NCI-H345 treated with DMSO at 0.1 percent for 48 hours (cell line): ENCODE results near the gene OR2AE1.
"Not testable (repeated sequence)": the region's sequence is repeated elsewhere in the genome, so short reads cannot be mapped to it uniquely, and the experiment has no call there.

Source experiments
- DNase-seq: peaks from one replicate; lab custom pipeline; 2025; ENCODE audit not compliant: unreplicated experiment; lab: John Stamatoyannopoulos, UW

OR2AE1 gene, protein sequence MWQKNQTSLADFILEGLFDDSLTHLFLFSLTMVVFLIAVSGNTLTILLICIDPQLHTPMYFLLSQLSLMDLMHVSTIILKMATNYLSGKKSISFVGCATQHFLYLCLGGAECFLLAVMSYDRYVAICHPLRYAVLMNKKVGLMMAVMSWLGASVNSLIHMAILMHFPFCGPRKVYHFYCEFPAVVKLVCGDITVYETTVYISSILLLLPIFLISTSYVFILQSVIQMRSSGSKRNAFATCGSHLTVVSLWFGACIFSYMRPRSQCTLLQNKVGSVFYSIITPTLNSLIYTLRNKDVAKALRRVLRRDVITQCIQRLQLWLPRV

DNA sequence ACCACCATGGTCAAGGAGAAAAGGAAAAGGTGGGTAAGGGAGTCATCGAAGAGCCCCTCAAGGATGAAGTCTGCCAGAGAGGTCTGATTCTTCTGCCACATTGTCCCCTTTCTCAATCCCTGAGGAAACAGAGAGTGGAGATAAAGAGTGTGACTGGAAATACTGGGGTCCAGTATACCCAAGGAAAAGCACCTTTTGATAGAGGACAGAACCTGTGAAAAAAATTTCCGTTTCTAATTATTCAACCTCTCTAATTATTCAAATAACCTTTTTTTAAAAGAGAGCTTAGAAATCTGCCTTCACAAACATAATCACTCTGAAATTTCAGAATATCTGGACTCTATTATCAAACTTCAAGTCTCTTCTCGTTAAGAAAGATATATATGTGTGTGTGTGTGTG, at the start of gene OR2AE1:
OR2AE1 (minus strand) TSS at position 101 of the 400 bp plus-strand sequence; CDS start at position 101, 0 bp downstream.
- DNase-seq: no peak

DNA sequence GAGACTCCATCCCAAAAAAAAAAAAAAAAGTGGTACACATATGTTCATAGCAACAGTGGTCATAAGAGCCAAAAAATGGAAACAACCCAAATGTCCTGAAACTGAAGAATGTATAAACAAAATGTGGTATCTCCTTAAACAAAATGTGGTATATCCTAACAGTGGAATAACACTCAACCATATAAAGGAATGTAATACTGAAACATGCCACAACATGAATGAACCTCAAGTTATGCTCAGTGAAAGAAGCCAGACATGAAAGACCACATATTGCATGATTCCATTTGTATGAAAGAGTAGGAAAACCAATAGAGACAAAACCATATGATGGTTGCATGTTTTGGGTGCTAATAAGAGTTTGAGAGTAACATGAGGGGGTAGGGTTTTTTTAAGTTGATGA, 49.5 kb upstream of the OR2AE1 start:
- no peak for DNase-seq

DNA sequence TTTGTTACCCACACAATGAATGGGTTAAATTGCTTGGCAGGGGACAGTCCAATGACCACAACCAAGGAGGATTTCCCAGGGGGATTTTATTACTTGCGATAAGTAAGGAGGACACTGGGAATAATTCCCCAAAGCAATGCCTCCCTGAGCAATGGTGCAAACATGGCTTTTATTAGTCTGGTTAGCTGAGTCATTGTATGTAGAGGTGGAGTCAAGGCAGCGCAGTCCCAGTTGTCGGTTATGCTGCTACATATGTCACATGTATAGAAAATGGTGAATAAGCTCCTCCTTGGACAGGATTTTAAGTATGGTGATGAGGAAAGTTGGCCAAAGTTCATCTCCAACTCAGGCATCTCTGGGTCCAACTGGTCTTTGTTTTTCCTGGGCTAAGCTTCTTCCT, 46.4 kb upstream of the OR2AE1 start:
- DNase-seq: no peak

DNA sequence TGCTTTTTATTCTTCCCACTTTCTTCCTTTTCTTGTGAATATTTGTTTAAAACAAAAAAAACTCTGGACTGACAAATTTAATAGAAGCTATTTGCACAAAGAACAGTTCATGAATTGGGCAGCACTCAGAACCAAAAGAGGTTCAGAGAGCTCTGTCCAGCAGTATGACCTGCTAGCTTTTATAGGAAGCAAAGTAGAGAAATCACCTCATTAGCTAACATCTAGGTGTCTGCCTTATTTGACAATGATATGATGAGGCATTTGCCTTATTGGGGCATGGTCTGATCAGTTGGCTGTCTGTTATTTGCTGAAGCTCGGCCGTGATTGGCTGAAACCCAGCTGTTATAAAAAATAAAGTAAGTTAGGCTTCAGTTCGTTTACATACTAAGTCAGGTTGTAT, 43.3 kb upstream of the OR2AE1 start:
- DNase-seq: no peak

DNA sequence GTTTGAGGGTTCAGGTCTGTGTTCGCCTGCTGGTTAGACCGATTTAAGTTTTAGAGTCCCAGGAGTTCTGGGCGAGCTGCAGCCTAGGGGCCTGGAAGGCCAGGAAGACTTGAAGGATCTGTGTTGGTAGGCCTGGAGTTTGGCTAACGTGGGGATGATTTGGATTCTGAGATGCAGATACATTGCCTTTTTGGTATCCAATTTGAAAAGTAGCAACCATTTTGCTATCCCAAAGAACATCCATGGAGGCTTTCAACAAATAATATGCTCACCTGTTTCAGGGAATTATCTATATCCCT, 42.9 kb upstream of the OR2AE1 start:
- DNase-seq: no peak

DNA sequence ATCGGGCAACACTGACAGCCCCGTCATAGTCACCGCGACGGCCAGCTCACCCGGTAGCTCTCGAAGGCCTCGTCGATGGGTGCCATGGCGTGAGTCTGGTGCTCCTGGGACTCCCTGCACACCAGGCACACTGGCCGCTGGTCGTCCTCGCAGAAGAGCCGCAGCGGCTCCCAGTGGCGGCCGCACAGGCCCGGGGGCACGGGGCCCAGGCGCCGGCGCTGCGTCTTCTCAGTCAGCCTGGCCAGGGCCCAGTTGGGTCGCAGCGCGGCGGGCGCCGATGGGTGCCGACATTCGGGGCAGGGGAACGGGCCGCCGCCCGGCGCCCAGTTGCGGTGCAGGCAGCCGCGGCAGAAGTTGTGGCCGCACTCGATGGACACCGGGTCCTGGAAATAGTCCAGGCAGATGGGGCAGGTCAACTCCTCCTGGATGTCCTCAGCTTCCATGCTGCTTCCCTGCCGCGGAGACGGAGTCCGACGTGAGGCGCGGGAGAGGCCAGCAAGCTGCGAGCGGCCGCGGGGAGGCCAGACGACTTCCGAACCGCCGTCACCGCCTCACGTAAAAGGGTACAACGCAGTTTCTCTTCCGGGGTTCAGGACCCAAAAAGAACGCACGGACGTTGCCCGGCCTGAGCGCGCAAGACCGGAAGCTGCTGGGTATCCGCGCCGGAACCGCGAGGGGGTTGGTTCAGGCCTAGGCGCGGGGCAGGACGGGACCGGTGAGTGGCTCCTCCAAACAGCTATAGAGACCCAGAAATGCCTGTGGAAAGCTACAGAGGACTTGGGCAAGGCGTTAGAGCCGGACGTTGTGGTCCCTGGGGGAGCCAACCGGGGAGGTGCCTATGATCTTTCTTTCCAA, 42.4 kb upstream of the OR2AE1 start, which contains the start of gene TRIM4:
TRIM4 (minus strand) TSS at position 572 of the 855 bp plus-strand sequence; CDS start at position 443, 129 bp downstream.
- peak; percentile 76 for DNase-seq

DNA sequence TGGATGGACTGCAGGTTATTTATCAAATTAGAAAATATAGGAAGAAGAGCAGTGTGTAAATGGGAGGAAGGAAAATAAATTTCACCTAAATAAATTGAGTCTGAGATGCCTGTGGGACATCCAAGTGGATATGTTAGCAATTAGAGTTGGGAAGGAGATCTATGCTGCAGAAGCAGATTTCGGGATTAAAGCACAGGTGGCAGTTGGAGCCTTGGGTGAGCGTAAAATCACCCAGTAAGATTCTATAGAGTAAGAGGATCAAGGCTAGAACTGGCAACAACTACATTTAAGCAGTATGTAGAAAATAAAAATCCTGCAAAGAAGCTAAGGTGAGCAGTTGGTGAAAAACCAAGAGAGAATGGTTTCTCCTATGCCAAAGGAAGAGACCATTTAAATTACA, 34.1 kb upstream of the OR2AE1 start:
- no peak for DNase-seq

DNA sequence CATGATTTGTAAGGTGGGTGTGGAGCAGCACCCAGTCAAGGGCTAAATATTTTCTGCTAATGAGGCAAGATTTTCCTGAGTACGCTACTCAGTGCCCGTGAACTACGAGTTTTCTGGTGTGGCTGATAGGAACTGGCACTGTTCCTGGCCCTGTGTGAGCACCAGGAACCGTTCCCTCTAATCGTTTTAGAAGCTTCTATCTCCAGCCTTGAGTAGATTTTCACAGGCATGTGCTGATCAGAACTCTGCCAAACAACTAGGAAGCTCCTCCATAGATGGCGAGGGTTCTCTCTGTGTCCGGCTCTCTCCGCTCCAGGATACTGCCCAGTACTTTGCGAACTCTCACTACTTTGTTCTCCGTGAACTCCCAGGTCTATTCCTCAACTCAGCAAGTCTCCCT, 24.7 kb upstream of the OR2AE1 start:
- no peak for DNase-seq

DNA sequence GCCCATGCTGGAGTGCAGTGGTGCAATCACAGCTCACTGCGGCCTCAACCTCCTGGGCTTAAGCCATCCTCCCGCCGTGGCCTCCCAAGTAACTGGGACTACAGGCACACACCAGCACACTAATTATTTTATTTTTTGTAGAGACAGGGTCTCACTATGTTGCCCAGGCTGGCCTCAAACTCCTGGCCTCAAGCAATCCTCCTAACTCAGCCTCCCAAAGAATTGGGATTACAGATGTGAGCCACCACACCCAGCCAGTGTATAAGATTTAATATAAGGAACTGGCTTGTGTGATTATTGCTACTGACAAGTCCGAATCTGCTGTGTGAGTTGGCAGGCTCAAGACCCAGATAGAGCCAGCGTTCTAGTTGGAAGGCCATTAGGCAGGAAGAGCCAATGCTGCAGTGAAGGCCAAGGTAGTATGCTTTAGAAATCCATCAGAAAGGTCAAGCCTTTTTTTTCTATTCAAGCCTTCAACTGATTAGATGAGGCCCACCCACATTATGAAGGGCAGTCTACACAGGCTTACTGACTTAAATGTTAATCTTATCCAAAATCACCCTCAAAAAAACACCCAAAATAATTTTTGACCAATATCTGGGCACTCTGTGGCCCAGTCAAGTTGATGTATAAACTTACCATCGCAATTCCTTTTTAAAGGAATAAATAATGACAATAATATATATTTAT, 23.1 kb upstream of the OR2AE1 start:
- no peak for DNase-seq

DNA sequence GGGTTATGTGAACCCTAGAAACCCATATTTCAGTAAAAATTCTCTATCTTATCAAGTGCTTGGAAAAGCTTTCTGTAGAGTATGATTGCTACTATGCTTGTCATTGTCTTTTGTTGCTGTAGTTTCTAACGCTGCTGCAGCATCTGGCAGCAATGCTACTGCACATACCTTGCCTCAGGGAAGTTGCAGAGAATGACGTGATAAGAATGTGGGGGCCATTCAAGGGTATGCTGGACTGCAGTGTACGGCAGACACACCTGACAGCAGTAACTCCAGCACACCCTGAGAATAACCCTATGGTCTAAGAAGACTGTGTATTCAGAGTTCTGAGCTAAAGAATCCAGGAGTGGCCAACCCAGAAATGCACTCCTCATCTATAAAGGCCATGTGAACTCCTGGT, 22.0 kb upstream of the OR2AE1 start:
- DNase-seq: no peak

DNA sequence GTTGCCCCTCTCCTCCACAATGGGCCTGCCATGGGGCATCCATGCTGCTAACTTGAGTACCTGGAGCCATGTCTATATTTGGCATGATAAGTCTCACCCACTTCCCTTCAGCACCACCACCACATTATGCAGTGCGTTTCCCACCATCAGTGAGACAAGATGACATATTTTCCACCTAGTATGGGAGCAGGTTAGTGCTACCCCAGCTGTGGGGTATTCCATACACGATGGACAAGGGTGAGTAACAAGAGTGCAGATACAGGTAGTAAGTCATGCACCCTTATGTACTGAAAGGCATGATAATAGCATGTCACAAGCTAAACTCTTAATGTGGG, 21.2 kb upstream of the OR2AE1 start:
- no peak for DNase-seq

DNA sequence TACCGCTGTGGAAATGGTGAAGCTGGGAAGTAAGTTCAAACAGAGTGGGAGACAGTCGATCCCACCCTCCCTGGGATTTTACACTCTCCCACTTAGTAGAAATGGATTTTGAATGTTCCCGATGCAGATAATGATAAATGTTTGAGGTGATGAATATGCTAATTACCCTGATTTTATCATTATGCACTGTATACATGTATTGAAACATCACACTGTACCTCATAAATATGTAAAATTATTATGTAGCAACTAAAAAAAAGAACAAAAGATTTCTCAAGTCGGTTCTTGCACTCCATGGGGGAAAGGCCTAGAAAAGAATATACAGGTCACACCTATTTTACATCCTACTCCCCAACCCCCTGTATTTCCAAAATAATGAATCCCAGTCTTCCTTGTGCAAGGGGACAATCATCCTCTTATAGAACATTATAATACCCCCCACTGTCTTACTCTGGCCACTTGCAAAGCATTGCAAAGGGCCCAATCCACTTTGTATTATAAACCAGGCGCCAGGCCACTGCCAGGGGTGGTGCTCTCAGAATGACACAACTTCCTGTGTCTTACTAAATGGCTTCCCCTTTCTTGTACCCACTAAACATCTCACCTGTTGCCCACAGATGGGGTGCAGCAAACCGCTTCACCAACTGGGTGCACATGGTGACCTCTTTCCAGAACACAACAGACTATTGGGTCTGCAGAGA, 20.6 kb upstream of the OR2AE1 start:
- DNase-seq: no peak

DNA sequence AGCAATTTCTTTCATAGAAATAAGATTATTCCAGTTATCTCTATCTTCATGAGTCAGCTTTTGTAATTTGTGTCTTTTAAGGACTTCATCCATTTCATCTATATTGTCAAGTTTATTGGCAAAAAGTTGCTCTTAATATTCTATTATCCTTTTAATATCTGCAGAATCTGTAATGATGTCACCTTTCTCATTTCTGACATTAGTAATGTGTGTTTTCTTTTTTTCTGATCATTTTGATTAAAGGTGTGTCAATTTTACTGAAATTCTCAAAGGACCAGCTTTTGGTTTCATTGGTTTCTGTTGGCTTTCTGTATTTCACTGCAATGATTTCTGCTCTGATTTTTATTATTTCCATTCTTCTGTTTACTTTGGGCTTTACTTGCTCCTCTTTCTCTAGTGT, 17.9 kb upstream of the OR2AE1 start:
- DNase-seq: no peak

DNA sequence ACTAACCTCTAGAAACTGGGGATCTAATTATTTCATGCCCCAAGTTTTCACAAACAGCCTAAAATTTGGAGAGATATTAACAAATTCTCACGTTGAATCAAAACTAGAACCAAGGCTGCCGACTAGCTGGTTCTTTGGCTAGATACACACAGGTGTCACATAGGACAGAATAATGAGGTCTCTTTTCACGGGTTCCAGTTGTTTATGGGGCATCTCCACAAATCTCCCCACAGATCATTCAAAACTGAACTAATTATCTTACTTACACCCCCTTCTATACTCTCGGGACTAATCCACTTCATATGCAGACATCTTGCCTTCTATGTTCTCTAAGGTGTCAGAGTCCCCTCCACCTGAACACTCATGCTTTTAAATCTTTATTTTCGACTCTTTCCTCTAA, 16.4 kb upstream of the OR2AE1 start:
- no peak for DNase-seq

DNA sequence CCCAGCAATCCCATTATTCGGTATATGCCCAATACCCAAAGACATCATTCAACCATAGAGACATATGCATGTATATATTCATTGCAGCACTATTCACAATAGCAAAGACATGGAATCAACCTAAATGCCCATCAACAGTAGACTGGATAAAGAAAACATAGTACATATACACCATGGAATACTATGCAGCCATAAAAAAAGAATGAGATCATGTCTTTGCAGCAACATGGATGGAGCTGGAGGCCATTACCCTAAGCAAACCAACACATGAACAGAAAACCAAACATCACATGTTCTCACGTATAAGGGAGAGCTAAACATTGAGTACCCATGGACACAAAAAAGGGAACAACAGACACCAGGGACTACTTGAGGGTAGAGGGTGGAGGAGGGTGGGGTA, 13.5 kb upstream of the OR2AE1 start:
- DNase-seq: not testable (repeated sequence)

DNA sequence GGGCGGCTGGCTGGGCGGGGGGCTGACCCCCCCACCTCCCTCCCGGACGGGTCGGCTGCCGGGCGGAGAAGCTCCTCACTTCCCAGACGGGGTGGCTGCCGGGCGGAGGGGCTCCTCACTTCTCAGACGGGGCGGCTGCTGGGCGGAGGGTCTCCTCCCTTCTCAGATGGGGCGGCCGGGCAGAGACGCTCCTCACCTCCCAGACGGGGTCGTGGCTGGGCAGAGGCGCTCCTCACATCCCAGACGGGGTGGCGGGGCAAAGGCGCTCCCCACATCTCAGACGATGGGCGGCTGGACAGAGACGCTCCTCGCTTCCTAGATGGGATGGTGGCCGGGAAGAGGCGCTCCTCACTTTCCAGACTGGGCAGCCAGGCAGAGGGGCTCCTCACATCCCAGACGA, 11.5 kb upstream of the OR2AE1 start:
- DNase-seq: not testable (repeated sequence)

DNA sequence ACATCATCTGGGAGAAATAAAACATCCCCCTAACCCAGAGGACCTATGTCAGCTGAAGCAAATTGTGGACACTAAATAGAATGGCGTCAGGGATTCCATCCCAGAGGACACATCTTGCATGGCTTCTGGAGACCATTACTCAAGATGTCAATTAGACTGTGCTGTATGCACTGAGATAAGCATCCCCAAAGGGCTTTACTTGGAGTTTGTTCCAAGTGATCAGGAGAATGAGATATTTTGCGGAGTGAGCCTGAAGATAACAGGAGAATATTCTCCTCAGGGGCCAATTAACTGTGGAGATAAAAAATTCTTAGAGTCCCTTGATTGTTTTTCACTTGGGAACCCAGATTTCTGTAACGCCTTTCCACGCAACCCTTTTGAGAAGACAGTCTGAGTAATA, 4.5 kb upstream of the OR2AE1 start:
- DNase-seq: no peak

DNA sequence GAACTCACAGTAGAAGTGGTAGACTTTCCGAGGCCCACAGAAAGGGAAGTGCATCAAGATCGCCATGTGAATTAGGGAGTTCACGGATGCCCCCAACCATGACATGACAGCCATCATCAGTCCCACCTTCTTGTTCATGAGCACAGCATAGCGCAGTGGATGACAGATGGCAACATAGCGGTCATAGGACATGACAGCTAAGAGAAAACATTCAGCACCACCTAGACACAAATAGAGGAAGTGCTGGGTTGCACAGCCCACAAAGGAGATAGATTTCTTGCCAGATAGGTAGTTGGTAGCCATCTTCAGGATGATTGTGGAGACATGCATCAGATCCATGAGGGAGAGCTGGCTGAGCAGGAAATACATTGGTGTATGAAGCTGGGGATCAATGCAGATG, 342 bp downstream of the OR2AE1 start:
- DNase-seq: no peak

DNA sequence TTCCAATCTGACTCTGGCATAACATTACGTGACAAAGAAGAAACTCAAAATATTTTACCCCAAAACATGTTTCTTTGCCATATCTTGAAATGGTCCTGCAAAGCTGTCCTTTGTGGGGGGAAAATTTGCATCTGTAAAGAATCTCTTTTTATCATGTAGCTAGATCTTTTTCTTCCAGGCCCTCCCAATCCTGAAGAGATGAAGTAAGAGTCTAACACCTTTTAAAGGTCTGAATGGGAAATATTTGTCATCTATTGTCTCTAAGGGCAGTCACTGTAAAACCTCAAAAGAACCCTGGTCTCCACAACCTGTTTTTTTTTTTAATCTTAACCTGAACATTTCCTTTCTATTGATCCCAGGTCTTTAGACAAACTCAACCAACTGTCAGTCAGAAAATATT, 8.6 kb downstream of the OR2AE1 start:
- no peak for DNase-seq

DNA sequence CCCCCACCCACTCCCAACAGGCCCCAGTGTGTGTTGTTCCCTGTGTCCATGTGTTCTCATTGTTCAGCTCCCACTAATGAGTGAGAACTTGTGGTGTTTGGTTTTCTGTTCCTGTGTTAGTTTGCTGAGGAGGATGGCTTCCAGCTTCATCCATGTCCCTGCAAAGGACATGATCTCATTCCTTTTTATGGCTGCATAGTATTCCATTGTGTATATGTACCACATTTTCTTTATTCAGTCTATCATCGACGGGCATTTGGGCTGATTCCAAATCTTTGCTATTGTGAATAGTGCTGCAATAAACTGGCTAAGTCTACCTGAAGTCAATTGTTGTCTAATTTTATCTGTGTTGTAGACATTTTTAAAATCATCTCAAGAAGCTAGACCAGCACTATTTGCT, 9.4 kb downstream of the OR2AE1 start:
- not testable (repeated sequence) for DNase-seq

DNA sequence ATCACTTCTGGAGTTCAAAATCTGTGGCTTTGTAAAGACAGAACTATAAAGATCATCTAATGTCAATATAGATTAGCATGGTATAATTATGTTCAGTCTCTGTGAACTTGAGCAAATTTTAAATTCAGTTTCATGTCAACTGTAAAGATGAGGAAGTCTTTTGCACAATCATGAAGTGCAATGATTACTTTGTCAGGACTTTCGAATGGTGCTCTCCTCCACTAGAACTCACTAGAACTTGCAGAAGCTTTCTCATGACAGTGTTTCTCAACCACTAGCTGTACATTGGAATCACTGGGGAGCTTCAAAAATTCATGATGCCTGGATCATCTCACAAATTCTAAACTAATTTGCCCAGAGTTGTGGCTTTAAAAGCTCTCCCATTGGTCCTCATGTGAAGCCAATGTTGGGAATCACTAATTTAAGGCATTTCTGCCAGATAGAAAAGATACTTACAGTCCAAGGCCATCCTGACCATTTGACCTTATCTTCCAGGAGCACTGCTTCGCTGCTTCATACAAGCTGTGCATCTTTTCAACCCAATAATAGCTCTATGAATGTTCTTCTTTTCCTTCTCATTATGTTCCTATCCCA, 12.9 kb downstream of the OR2AE1 start:
- no peak for DNase-seq
